Measurements from ENCODE around the gene PTPRG. TPM values are rescaled to one million over a fixed set of nuclear protein-coding genes. Genes with fewer than 3 reads are reported as not detected.
A peak's percentile ranks its signal among the peaks of the same experiment; 100 is the strongest.

Gene PTPRG
- total and polyA plus RNA-seq, 2 experiments from 2014 or later = 8.5 to 34.9 TPM

- Histone ChIP-seq H3K9me2 (replicated peaks; ENCODE audit: insufficient read depth) (no peaks in the 10 kb centered on the region), H3K9me3 (ENCODE audit: low read depth) (no peaks in the 10 kb centered on the region), H4K20me1 (ENCODE audit: insufficient read depth, poor library complexity, severe bottlenecking) (peaks cover 10% of the 10 kb centered on the region), H3K4me1 (ENCODE audit: insufficient read depth) (no peaks in the 10 kb centered on the region), H3K27me3 (no peaks in the 10 kb centered on the region), H2AFZ (no peak overlapping the region), H3K4me3 (no peak overlapping the region), H3K36me3 (replicated peaks; ENCODE audit: insufficient read depth, low read depth) (no peaks in the 10 kb centered on the region), H3K27ac (peak overlapping the region; percentile 99), H3K4me2 (peak overlapping the region; percentile 97), H3K79me2 (peaks cover 21% of the 10 kb centered on the region)
- TF ChIP-seq CTCF (IDR thresholded peaks at IDR 0.05; ENCODE audit: poor library complexity) = peak; percentile 23
- no peak for TF ChIP-seq EZH2 (IDR thresholded peaks at IDR 0.05; ENCODE audit: borderline replicate concordance)
- 55% methylated on average over 7 of the region's 7 CpGs for WGBS (ENCODE audit: low lambda C conversion rate, missing lambda C conversion rate)
- DNase-seq (ENCODE audit: low spot score) = peak; percentile 16
Measured at GRCh38 chr3:61559136-61559731, 2.1 kb upstream of the PTPRG start.

GRCh38 chr3:61560517-61561373, 626 bp upstream of the PTPRG start:
- H4K20me1 ChIP-seq (ENCODE audit: insufficient read depth, poor library complexity, severe bottlenecking) = peaks cover 22% of the 10 kb centered on the region
- no peaks in the 10 kb centered on the region for H3K27me3 ChIP-seq
- TF ChIP-seq EZH2phosphoT487 (IDR thresholded peaks at IDR 0.05; ENCODE audit: low read depth, severe bottlenecking, unreplicated experiment) = no peak
- TF ChIP-seq EZH2 (IDR thresholded peaks at IDR 0.05; ENCODE audit: borderline replicate concordance) = no peak
- H3K79me2 ChIP-seq = peaks cover 32% of the 10 kb centered on the region
- H3K4me3 ChIP-seq = peak overlapping the region; percentile 75
- DNase-seq (ENCODE audit: low spot score) = peak; percentile 90
- peak overlapping the region; percentile 66 for H2AFZ ChIP-seq
- no peaks in the 10 kb centered on the region for H3K9me3 ChIP-seq (ENCODE audit: low read depth)
- H3K27ac ChIP-seq = peak overlapping the region; percentile 99
- no peaks in the 10 kb centered on the region for H3K4me1 ChIP-seq (ENCODE audit: insufficient read depth)
- peak overlapping the region; percentile 97 for H3K4me2 ChIP-seq
- H3K9me2 ChIP-seq (replicated peaks; ENCODE audit: insufficient read depth) = no peaks in the 10 kb centered on the region
- H3K36me3 ChIP-seq (replicated peaks; ENCODE audit: insufficient read depth, low read depth) = no peaks in the 10 kb centered on the region
- WGBS (ENCODE audit: low lambda C conversion rate, missing lambda C conversion rate) = under 1% methylated on average over 62 of the region's 64 CpGs

- peak overlapping the region; percentile 97 for H3K4me2 ChIP-seq
- peak overlapping the region; percentile 99 for H3K27ac ChIP-seq
- no peaks in the 10 kb centered on the region for H3K9me2 ChIP-seq (replicated peaks; ENCODE audit: insufficient read depth)
- no peaks in the 10 kb centered on the region for H3K4me1 ChIP-seq (ENCODE audit: insufficient read depth)
- H3K27me3 ChIP-seq = no peaks in the 10 kb centered on the region
- DNase-seq (ENCODE audit: low spot score) = peak; percentile 51
- WGBS (ENCODE audit: low lambda C conversion rate, missing lambda C conversion rate) = under 1% methylated on average over 59 of the region's 65 CpGs
- H4K20me1 ChIP-seq (ENCODE audit: insufficient read depth, poor library complexity, severe bottlenecking) = peaks cover 34% of the 10 kb centered on the region
- no peaks in the 10 kb centered on the region for H3K36me3 ChIP-seq (replicated peaks; ENCODE audit: insufficient read depth, low read depth)
- peak overlapping the region; percentile 72 for H3K4me3 ChIP-seq
- peak overlapping the region; percentile 80 for H2AFZ ChIP-seq
- H3K9me3 ChIP-seq (ENCODE audit: low read depth) = no peaks in the 10 kb centered on the region
- TF ChIP-seq EZH2phosphoT487 (IDR thresholded peaks at IDR 0.05; ENCODE audit: low read depth, severe bottlenecking, unreplicated experiment) (no peak), EZH2 (IDR thresholded peaks at IDR 0.05; ENCODE audit: borderline replicate concordance) (no peak), CTCF (IDR thresholded peaks at IDR 0.05; ENCODE audit: poor library complexity) (no peak)
- H3K79me2 ChIP-seq = peaks cover 46% of the 10 kb centered on the region
Measured at GRCh38 chr3:61562042-61562720, 810 bp downstream of the PTPRG start.
